Stimulated activated CD4-positive, alpha-beta T cell treated with anti-CD3 and anti-CD28 coated beads, Interleukin-4, amount 100 ng/mL, for 24 hours (primary cell): ENCODE results near the gene FYCO1.
"Not testable (repeated sequence)": the region's sequence is repeated elsewhere in the genome, so short reads cannot be mapped to it uniquely, and the experiment has no call there.

Source experiments
- DNase-seq: peaks from one replicate; pipeline ENCODE4 v3.0.0-alpha.2; 2020

The FYCO1 gene

GRCh38 chr3:46008058-46008457 lies 12.4 kb upstream of the FYCO1 start:
- DNase-seq = no peak

GRCh38 chr3:46007280-46007679 lies 11.7 kb upstream of the FYCO1 start:
- DNase-seq = no peak

GRCh38 chr3:46006238-46007032 lies 10.8 kb upstream of the FYCO1 start:
- DNase-seq = no peak

GRCh38 chr3:46003706-46004105 lies 8.1 kb upstream of the FYCO1 start:
- not testable (repeated sequence) for DNase-seq

DNA sequence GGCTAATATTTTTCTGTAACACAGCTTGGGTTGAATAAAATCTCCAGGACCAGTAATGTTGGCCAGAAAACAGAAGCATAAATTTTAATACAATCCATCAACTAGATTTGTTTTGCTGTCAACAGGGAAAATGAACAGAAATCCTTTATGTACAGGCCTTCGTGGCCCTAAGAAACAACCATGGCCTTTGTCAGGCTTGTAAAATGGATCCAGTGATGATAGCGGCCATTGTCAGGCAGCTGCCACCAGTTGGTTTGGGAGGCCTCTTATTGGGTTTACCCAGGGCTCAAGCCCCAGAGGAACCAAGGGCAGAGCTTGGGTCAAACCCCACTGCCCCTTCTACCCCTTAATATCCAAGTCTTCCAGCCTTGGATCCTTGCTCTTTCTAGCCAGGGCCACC lies 5.6 kb upstream of the FYCO1 start:
- no peak for DNase-seq

DNA sequence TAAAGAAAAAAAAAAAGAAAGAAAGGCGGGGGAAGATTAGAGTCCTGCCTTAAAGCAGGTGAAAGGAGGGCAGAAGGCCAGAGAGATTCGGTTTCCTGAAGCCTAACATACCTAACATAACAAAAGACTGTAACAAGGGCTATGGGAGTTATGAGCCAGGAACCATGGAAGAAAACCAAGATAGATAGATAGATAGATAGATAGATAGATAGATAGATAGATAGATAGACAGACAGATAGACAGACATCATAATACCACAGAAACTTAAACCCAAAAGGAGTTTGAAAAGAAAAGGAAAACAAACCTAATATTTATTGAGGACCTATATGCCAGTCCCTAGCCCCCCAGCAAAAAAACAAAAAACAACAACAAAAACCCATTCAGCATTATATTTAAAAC lies 2.3 kb upstream of the FYCO1 start:
- no peak for DNase-seq

DNA sequence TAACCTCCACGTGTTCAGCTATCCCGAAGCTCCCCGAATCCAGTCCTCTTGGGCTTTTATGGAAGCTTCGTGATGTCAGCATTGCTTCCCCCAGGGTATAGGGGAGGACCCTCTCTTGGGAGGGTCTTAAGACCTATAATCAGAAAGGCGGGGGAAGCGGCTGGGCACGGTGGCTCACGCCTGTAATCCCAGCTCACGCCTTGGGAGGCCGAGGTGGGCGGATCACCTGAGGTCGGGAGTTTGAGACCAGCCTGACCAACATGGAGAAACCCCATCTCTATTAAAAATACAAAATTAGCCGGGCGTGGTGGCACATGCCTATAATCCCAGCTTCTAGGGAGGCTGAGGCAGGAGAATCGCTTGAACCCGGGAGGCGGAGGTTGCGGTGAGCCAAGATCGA lies 1.9 kb upstream of the FYCO1 start:
- DNase-seq = not testable (repeated sequence)

GRCh38 chr3:45994419-45995235 lies 997 bp downstream of the FYCO1 start:
- DNase-seq = peak; percentile 53

- DNase-seq = peak; percentile 12
These were observed 2.1 kb downstream of the FYCO1 start for GRCh38 chr3:45993421-45994027.

GRCh38 chr3:45992821-45993221 lies 2.8 kb downstream of the FYCO1 start:
- DNase-seq = no peak

DNA sequence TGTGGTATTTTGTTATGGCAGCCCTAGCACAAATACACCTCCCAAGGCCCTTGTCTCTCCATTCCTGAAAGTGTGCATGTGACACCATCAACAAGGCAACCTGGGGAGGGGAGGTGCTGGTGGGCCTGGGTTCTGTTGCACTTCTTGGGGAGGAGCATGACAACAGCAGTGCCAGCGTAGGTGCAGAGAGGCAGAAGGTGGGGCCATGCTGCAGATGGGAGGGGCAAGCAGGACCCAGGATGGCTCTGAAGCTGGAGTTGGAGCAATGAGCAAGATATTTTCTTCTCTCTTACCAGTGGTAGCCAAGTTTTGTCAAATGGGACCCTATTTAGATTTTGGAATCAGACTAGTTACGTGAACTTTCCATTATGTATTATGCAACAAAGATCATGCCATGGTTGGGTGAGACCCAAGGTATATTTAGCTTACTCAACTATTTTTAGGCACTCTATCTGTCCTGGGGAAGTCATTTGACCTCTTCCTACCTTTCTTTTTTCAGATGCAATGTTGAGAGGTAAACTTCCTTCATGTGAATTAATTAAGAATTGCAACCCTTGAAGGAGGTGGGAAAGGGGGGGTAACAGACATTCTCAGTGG lies 3.4 kb downstream of the FYCO1 start:
- no peak for DNase-seq

GRCh38 chr3:45991341-45991740 lies 4.3 kb downstream of the FYCO1 start:
- no peak for DNase-seq

DNA sequence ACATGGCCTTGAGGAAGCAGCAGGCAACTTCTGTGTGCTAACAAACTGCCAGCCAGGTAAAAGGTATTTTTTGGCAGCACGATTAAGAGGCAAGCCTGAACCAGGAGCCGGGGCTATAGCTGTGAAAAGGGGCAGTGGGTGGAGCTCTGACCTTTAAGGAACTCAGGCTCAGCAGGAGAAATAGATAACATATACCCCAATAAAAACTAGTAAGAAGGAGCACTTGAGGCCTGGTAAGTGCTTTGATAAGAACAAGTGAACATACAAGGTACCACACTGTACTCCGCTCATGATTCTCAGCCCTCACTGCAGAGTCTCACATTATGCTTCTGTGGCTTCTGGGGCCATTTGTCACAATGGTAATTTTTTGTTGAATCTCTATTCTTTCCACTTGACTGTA lies 5.4 kb downstream of the FYCO1 start:
- DNase-seq = no peak

GRCh38 chr3:45988804-45989203 lies 6.8 kb downstream of the FYCO1 start:
- DNase-seq = no peak

- no peak for DNase-seq
These were observed 7.3 kb downstream of the FYCO1 start for GRCh38 chr3:45988362-45988761.

- DNase-seq = no peak
These were observed 8.0 kb downstream of the FYCO1 start for GRCh38 chr3:45987368-45988291.

- DNase-seq = no peak
These were observed 9.2 kb downstream of the FYCO1 start for GRCh38 chr3:45986303-45986982.

- no peak for DNase-seq
These were observed 9.9 kb downstream of the FYCO1 start for GRCh38 chr3:45985532-45986302.

DNA sequence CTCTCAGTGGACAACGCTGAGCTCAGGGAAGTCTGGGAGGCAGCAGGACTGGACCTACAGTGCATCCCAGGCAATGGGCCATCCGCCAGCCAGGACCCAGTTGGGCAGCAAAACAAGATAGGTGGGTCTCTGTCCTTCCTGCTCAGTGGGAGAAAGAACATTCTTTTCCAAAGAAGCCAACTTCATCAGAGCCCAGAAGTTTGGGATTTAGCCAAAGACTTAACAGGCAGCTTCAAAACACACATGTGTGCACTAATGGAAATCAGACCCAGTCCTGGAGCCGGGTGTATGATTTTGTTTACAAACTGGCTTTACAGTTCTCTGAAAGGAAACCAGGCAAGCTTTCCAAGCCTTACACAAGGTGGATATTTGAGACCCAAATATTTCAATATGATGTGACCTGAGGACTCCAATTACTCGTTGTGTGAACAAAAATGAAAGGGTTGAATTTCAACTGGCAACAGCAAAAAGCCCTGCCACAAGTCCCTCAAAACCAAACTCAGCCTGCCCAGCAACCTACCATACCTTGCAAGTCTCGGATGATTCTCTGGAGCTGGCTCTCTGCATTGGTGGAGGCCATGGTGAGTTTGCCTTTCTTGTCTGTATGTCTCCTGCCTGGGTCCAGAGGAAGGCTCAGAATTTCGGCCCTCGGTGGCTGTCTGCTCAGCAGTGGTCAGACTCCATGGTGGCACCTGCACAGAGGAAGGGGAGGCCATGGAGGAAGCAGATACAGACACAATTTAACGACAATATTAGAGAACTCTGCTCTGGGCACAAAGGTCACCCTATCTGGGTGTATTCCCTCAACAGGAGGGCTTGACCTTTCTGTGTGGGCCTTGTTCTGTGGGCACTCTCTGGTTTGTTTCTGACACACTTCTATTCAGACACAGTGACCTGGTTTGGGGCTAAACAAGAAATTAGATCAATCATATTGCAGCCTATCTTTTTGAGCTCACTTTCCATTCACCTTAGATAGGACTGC lies 11.0 kb downstream of the FYCO1 start:
- DNase-seq = no peak

DNA sequence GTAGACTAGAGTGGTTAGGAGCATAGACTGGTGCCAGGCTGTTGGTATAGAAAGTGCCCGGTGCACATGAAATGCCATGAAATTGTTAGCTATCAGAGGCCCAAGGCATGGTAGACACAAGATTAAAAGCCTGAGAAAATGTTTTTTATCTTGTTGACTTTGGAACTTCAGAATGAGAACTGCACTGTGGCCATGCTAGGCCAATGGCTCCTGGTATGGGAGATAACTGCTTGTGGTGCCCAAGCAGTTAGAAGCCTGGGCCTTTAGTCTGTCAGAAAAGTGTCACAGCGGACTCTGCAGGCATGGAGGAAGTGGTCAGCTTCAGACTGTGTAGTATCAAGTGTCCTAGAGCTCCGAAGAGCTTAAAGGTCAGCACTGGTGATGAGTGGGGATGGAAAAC lies 11.9 kb downstream of the FYCO1 start:
- no peak for DNase-seq
